Ramos (cell line): ENCODE data around the gene KCTD12.

Experiments used
- in situ Hi-C: fragments of 300-500 bp; cut with MboI; formaldehyde crosslinking; loops from one replicate; pipeline ENCODE4 v1.14.3; 2022; ENCODE audit warnings: low sequenced_read_pairs; ENCODE audit not compliant: unreplicated experiment

KCTD12 gene

DNA sequence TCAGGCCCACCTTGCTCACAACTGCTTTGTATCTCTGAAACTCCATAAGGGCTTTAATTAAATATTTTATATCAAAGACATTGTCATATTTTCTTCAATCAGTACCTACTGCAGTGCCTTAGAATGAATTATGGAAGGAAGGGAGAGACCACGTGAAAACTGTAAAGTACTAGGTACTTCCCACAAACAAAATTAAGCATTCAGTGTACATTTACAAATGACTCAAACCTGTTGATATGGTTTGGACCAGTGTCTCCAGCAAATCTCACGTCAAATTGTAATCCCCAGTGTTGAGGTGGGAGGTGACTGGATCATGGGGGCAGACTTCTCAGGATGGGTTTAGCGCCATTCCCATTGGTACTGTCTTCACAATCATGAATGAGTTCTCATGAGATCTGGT, 23.2 kb downstream of the KCTD12 start:
- in situ Hi-C loops = no loop called here

DNA sequence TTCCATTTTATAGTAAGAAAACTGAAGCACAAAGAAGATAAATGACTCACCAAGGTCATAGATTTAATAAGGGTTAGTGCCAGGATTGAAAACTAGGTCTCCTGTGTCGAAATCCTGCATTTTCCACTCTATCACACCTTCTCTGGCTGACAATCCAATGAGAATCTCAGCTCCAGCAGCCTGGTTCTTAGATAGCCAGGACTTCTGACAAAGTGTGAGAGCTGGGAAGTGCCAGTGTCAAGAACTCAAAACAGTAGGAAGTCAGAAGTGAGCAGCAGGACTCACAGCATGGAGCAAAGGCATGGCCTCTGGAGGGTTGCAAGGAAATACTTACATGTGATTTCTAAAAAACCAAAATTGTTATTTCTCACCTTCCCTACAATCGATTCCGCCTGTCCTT, 24.3 kb downstream of the KCTD12 start:
- in situ Hi-C loops = no loop called here

DNA sequence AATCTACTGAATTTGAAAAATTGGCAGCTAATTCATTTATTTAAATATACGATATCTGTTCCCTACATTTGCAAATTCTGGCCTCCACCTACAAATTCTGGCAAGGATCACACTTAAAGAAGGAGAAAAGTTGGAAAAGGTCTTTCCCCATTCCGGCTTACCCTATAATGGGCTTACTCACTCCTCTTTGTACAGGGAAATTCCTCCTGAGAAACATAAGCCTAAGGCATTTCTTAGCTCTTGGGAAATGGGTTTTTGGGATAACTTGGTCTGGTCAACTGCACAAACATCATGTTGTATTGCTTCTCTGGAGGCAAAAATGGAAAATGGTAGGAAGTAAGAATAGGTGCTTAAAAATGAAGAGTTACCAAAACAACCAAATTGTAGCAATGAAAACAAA, 25.5 kb downstream of the KCTD12 start:
- in situ Hi-C loops = no loop called here

DNA sequence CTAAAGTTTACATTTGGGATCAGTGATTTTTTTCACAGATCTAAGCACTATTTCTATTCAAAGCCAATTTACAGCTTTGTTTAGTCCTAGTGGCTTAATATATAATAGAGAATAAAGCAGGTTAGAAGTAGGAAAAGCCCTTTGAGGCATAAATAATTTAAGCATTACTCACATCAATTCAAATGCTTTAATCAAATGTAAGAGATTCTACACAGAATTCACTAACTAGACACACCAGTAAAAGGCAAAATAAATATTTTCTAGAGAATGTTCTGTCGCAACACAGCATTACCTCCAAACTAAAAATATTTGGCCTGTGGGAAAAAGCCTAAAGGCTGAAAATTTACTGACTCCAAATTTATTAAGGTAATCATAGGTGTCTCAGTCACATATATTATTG, 31.3 kb downstream of the KCTD12 start:
- in situ Hi-C loops = no loop called here

DNA sequence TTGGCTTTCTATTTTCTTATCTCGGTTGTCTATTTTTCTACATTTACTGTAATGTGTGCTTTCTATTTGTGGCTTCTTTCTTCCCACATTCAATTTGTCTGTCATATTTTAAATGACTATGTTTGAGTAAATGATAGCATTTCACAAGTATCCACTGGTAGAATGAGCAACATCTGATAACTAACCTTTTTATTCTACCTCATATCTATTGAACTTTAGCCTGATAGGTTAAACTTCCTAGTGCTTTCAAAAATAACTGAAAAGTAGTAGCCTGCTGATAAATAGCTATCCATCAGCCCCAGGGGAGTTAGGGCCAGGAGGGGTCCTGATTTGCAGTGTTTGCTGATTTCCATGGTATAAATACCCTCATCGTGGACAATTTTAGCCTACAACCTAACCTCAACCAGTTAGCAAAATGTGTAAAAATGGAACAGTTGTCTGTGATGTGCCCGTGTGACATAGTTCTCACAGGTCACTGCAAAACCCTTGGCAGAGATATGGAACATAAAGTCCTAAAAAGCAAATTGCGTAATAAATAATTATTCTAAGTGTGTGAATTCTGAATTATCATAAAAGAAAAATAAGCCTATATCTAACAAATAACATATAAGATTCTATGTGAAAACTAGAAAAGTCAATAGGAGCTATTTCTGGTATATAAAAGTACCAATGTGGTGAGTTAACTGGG, 32.1 kb downstream of the KCTD12 start:
- in situ Hi-C loops = no loop called here

DNA sequence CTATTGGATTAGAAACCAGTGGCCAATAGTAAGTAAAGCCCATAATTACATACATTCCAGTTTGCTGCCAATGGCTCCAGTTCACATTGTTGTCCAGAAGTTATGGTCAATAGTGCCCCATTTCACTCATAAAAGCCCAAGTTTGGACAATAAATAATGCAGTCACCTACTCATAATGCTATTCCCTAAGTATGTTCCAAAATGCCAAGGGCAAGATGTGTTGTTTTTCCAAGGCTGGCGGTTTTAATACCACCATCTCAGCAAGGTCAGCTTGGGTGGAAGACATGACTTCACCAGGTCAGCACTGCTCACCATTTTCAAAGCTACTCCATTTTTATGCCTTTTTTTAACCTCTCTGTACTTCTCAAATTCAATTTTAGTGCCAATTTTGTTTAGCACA, 32.7 kb downstream of the KCTD12 start:
- in situ Hi-C loops = no loop called here

DNA sequence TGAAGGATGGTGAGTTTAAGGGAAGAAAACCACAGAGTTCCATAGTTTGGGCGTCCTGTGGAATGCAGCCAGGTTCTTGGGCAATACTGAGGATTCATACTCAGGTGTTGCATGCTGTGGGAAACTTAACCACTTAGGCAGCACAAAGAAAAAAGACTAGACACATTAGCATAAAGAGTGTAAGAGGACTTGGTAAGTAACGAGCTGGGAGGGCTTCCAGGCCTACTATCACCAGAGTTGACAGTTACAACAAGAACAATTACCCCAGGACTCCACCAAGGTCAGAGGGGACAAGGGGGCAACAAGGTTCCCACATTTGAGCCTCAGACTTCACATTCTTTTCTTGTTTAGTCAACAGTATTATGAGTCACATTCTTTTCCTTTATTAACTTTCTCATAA, 33.2 kb downstream of the KCTD12 start:
- in situ Hi-C loops = no loop called here

DNA sequence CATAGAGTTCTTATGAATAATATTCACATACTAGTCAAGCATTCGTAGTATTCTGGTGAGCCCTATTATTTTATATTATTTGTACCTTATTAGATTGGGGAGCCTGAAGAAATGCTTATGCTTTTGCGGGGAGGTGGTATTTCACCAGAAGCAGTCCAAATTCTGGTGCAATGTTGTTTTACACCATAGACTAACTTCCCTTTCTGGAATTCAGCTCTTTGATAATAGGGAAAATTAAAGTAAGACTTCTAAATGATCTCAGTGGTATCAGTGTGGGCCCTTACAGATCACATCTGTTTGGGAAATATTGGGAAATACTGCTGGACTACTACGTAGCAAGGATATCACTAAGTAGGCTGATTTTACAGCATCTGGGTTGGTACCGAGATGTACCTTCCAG, 34.2 kb downstream of the KCTD12 start:
- in situ Hi-C loops = no loop called here

DNA sequence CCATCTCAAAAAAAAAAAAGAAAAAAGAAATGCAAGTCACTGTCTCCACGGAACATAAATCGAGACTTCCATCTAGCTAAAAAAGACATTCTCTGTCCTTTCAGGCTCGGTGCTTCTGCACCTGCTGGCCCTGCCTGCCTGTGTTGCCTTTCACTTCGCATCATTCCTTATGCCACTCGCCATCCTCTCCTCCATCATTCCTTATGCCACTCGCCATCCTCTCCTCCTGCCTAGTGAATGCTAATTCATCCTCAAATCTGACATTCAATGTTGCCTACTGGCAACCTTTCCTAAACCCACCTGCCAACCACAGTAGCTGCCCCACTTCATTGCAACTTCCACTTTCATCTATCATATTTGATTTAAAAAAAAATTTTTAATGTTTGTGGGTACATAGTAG, 36.7 kb downstream of the KCTD12 start:
- in situ Hi-C loops = no loop called here

DNA sequence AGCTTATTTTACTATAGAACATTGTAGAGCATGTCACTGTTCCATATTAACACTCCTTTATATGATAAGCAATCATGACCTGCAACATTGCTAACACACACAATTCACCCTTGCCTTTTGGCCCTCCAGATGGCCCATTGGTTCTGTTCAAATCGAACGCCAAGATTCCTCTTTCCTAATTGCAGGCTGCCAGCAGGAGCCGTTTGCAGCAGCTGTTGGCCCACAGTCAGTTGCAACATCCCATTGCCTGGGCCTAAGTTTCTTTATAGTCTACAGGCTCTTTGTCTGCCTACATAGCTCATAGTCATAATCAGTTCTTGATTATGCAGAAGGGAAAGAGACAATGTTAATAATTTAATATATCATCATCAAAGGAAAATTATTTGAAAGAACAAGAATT, 37.6 kb downstream of the KCTD12 start:
- in situ Hi-C loops = no loop called here

DNA sequence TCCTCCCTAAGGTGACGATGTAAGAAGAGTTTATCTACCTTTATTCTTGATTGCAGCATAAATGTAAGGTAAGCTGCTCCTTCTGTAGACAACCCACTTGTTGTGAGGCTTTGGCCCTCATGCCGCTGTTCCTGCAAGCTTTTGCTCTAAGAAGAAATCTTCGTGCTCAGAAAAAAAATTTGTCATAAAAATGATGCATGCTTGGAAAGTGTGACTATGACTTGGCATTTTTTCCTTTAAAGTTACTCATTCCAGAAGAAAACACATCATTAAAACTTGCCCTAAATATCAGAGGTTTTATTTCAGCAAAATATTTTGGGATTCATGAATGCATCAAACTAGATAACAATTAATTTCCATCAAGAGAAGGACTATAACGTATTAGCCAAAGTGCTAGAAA, 39.8 kb downstream of the KCTD12 start:
- in situ Hi-C loops = no loop called here

DNA sequence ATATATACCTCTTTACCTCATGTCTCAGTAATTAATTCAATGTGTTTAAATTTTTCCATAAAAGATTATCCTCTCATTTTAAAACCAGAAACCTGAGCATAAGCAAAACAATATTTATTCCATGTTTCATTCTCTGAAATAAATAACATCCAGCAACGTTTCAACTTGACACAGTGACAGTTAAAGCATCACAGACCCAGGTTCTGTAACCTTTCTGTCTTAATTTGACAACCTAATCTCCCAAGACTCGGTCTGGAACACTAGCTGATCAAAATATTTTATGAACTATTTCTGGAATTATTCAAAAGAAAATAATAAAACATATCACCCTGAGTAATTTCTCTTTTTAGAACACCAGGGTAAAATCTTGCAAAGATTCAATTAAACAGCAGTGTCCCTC, 40.3 kb downstream of the KCTD12 start:
- in situ Hi-C loops = no loop called here

DNA sequence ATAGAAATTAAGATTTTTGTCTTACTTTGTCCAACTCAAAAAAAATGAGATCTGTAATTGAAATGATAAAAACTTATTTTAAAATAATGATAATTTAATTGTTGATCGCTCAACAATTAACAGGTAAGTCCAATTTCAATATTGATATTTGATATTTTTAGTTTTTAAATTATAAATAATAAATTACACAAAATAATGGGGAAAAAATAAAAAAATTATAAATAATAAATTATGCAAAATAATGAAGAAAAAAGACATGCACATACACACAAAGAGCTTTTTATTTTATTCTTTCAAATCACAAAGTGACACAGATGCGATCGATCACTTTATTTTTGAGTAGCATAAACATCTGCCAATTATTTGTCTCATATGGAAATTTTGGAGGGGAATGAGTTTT, 40.8 kb downstream of the KCTD12 start:
- in situ Hi-C loops = no loop called here

DNA sequence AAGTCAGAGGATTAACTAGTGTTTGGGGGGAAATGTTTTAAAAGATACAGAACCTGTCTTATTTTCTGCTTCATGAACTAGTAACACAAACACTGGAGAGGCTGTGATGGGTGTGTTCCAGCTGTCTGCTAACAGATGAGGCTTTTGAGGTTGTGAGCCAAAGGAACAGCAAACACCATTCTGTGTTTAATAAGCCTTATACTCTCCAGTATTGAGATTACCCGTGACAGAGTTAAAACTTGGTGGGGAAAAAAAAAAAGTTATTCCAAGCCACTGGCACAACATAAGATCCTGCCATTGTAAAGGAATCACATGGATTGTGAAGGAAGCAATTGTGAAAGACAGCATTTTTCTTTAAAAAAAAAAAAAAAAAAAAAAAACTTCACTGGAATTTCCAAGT, 48.4 kb downstream of the KCTD12 start:
- in situ Hi-C loops = no loop called here

DNA sequence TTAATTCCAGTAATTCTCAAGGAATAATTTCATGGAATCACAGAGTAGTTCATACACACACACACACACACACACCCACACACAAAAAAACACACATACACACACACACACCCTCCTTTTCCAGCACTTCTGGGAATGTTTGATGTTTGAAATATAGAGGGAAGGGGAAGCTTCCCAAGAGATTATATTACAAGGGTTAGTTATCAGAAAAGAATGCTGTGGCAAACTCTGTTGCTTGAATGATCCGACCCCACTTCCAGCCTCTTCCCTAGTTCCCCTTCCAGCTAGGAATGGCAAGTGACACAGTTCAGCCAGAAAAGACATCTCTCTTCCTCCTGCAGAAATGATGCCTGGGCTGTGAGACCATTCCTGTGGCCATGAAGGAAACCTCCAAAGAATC, 49.9 kb downstream of the KCTD12 start:
- in situ Hi-C loops = no loop called here

DNA sequence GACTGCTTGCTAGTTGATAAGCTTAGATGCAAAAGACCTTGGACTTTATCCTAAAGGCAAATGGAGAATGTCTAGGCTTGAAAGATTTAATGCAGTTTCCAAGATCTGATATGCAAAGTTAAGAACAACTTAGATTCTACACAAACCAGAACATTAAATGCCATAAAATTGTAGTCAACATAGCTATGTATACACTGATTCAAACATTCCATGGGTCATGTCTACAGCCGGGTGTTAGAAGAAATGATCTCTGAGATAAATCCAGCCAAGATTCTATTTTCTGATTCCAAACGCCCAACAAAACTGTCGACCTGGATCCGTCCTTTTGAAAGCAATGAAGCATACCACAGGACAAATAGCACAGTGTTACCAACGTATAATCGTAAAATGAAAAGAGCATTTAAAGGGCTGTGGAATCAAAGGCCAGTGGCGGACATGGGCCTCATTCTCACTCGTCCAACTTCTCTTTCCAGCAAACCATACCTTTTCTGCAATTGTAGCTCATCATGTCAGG, 52.7 kb downstream of the KCTD12 start:
- in situ Hi-C loops = no loop called here

DNA sequence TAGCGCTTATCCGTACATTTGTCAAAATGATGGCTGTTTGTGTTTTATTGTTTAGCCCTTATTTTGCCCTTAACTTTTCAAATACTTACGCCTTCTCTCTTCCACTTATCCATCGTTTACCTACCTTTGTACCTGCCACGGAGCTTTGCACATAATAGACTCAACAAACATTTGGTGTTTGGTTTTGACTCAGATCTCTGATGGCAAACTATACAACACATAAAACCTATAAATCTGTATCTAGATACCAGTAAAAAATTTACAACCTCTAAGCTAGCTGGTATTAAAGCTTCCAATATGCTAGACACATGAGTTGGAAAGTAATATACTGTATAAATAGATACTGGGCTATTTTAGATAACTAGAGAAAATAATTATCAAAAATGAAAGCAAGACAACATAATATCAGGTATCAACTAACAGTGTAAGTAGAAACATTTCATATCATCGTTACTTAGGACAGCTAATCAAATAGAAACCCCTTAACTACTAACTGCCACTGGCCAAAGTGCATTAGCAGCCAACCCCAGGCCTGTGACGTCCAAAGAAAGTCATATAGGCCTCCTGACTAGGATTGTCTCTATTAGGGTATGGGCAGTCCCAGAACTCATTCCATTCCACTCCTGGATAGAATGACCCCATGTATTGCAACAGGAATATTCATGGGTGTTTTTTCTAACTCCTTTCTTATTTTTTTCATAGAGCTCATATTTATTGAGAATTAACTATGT, 53.8 kb downstream of the KCTD12 start:
- in situ Hi-C loops = no loop called here

DNA sequence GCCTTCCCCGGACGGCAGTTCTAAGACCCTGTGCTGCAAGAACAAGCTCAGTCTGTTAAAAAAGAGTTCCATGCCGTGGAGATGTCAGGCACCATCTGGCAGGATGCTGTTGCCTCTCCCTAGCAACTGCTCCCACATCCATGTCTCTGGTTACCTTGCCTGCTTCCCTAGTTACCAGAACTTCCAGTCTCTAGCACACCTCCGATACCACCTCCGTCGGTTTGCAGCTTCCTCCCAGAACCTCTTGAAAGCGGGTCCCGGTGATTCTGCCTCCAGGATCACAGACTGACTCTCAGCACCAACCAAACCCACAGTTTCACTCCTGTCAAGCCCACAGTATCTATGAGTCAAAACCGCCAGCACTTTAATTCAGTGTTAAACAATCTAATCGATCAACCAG, 55.4 kb downstream of the KCTD12 start:
- in situ Hi-C loops = no loop called here
